ENCODE data around the gene GPC1. TPM values are rescaled to one million over a fixed set of nuclear protein-coding genes. Genes with fewer than 3 reads are reported as not detected.

Gene GPC1
- polyA plus RNA-seq, 1 experiment: 46.8 TPM

GRCh38 chr2:240443891-240444301, 8.4 kb downstream of the GPC1 start:
- ChIA-PET CTCF (no interaction called here), POLR2A (no interaction called here)
- Histone ChIP-seq H3K9me3 (ENCODE audit: control insufficient read depth, insufficient read depth, low read length) (no peaks in the 10 kb centered on the region), H3K4me3 (ENCODE audit: low read depth, low read length) (no peak overlapping the region), H3K27me3 (ENCODE audit: control insufficient read depth, insufficient read depth, low read length) (no peaks in the 10 kb centered on the region), H3K27ac (ENCODE audit: low read depth, low read length) (no peak overlapping the region)
- DNase-seq (ENCODE audit: low read depth, low spot score): no peak
- no peak for TF ChIP-seq CTCF (IDR thresholded peaks at IDR 0.05; ENCODE audit: low read depth, low read length)

DNA sequence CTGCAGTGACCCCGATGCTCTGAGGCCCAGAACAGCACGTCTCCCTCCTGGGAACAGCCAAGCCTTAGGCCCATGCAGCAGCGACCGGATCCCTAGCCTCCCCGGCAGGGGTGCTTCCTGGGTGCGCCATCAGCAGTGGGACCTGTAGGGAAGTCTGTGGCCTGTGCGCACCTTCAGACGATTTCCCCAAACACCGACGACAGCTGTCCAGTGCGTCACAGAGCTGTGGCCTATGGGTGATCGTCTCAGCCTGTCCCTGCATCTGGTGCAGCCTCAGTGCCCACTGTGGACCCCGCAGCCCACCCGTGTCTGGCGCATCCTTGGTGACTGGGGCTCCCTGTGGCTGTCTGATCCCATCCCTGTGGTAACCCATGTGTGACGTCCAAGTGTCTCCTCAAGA, 9.0 kb downstream of the GPC1 start:
- H3K4me3 ChIP-seq (ENCODE audit: low read depth, low read length): no peak overlapping the region

DNA sequence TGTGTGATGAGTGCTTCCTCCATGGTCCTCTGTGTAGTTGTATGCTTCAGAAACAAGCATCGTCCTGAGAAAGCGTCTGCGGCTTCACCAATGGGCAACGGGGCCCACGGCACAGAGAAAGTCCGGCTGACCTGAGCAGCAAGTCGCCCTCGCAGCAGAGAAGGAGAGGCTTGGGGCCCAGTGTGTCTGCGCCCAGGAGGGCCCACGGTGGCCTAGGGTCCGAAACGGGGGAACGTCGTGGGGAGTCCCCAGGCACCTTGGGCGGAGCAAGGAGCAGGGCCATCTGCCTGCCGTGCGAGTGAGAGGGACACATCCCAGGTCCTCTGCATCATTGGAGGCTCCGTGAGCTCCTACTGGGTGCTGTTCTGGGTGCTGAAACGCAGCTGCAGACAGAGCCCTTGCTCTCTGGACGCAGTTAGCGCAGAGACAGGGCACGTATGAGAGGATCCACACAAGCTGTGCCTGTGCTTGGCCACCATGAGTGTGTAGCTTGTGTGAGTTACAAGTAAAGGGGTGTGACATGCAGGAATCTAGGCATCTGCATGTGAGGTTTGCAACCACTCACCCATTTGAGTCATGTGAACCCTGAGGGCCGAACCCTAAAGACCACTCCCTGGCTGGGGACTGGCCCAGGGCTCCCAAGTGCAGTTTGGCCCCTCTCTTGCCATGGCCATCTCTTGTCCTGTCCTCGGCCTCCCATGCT, 10.6 kb downstream of the GPC1 start:
- H3K27ac ChIP-seq (ENCODE audit: low read depth, low read length): no peak overlapping the region
- ChIA-PET POLR2A (no interaction called here), CTCF (no interaction called here)
- no peak for DNase-seq (ENCODE audit: low read depth, low spot score)
- TF ChIP-seq CTCF (IDR thresholded peaks at IDR 0.05; ENCODE audit: low read depth, low read length): no peak
- no peaks in the 10 kb centered on the region for H3K9me3 ChIP-seq (ENCODE audit: control insufficient read depth, insufficient read depth, low read length)
- no peak overlapping the region for H3K4me3 ChIP-seq (ENCODE audit: low read depth, low read length)
- H3K27me3 ChIP-seq (ENCODE audit: control insufficient read depth, insufficient read depth, low read length): no peaks in the 10 kb centered on the region

More for the DNA sequence above, 9.0 kb downstream of the GPC1 start:
- no peaks in the 10 kb centered on the region for H3K27me3 ChIP-seq (ENCODE audit: control insufficient read depth, insufficient read depth, low read length)
- no peak for DNase-seq (ENCODE audit: low read depth, low spot score)
- no peak overlapping the region for H3K27ac ChIP-seq (ENCODE audit: low read depth, low read length)
- no peaks in the 10 kb centered on the region for H3K9me3 ChIP-seq (ENCODE audit: control insufficient read depth, insufficient read depth, low read length)
- CTCF ChIA-PET: no interaction called here
- no peak for TF ChIP-seq CTCF (IDR thresholded peaks at IDR 0.05; ENCODE audit: low read depth, low read length)
- POLR2A ChIA-PET: no interaction called here

DNA sequence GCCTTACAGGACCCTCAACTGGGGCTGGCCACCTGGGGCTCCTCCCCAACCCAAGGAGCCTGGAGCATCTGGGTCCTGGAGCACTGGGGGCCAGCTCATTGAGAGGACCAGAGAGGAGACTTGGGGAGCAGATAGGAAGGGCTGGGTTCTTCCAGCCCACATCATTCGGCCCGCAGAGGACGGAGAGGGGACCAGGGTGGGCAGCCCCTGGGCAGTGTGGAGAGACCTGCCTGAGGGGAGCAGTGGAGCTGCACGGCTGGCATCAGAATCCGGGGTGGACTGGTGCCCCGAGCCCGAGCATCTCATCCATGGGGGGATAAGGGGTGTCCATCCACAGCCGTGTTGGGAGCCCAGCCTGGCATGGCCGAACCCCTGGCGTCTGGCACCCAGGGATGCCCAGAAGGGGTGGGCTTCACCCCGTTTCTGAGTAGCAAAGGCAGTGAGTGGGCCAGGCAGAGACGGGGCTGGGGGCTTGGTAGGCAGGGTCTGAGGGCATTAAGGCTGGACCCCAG, 11.3 kb downstream of the GPC1 start:
- POLR2A ChIA-PET: no interaction called here
- CTCF ChIA-PET: no interaction called here

More for the DNA sequence above, 11.3 kb downstream of the GPC1 start:
- H3K27ac ChIP-seq (ENCODE audit: low read depth, low read length): no peak overlapping the region
- H3K27me3 ChIP-seq (ENCODE audit: control insufficient read depth, insufficient read depth, low read length): no peaks in the 10 kb centered on the region
- DNase-seq (ENCODE audit: low read depth, low spot score): no peak
- no peaks in the 10 kb centered on the region for H3K9me3 ChIP-seq (ENCODE audit: control insufficient read depth, insufficient read depth, low read length)
- no peak overlapping the region for H3K4me3 ChIP-seq (ENCODE audit: low read depth, low read length)
- no peak for TF ChIP-seq CTCF (IDR thresholded peaks at IDR 0.05; ENCODE audit: low read depth, low read length)

Measured in AG04450 (cell line).